Measurements from ENCODE around the gene LELP1.

DNA sequence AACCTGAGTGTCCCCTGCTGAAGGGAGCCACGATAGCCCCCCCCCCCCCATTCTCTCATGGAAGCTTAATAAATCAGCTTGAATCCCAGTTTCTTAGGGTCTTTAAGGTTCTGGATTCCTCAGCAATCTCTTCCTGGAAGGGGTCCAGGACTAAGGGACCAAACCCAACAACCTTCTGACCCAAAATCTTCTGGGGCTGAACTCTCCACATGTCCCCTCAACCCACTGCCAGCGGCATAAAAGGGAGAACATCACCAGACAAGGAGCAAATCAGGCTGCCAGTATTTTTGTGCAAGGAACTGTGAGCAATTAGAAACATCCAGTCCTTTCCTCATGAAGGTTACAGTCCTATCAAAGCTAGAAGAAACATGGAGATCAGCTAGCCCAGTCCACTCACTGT lies 43.6 kb downstream of the LELP1 start:
- TF ChIP-seq POLR2A (IDR thresholded peaks at IDR 0.05): no peak
- TF ChIP-seq, protein P1, sequence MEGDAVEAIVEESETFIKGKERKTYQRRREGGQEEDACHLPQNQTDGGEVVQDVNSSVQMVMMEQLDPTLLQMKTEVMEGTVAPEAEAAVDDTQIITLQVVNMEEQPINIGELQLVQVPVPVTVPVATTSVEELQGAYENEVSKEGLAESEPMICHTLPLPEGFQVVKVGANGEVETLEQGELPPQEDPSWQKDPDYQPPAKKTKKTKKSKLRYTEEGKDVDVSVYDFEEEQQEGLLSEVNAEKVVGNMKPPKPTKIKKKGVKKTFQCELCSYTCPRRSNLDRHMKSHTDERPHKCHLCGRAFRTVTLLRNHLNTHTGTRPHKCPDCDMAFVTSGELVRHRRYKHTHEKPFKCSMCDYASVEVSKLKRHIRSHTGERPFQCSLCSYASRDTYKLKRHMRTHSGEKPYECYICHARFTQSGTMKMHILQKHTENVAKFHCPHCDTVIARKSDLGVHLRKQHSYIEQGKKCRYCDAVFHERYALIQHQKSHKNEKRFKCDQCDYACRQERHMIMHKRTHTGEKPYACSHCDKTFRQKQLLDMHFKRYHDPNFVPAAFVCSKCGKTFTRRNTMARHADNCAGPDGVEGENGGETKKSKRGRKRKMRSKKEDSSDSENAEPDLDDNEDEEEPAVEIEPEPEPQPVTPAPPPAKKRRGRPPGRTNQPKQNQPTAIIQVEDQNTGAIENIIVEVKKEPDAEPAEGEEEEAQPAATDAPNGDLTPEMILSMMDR (IDR thresholded peaks at IDR 0.05): no peak

Data from uterus (tissue), 2 donors.